Prostate gland (tissue), 2 donors: Measurements from ENCODE around the gene FBXO5.

ENCODE experiments used
- POLR2AphosphoS5 ChIP-seq: sonication (generic); formaldehyde crosslinking; IDR thresholded peaks from one replicate; pipeline ENCODE4 v1.6.1; 2017; ENCODE audit warnings: antibody characterized with exemption
- TF ChIP-seq, protein P1 (sequence below), 4 experiments: fragments of 200-600 bp in 2 of 4; fragments of 450-650 bp in 2 of 4; sonication (generic) in 2 of 4; IDR thresholded peaks; 1 replicate in 3 of 4; 2 replicates in 1 of 4; pipeline ENCODE4 v1.5.1; 2016 to 2019; ENCODE audit warnings: antibody characterized with exemption in 4 of 4, mild to moderate bottlenecking in 2 of 4, moderate library complexity in 2 of 4

DNA sequence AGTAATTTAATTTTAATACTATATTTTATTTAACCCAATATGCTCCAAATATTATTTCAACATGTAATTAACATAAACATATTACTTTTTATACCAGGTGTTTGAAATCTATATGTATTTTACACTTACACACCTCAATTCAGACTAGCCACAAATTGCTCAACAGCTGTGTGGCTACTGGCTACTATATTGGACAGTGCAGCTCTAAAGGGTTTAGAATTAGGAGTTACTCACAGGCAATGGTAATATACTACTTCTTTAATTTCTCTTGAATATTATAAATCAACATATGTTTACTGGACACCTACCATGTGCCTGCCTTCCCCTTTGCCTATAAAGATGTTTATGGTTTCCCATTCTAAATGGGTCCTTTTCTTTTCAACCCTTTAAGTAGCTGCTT lies 17.4 kb upstream of the FBXO5 start:
- TF ChIP-seq, protein P1, sequence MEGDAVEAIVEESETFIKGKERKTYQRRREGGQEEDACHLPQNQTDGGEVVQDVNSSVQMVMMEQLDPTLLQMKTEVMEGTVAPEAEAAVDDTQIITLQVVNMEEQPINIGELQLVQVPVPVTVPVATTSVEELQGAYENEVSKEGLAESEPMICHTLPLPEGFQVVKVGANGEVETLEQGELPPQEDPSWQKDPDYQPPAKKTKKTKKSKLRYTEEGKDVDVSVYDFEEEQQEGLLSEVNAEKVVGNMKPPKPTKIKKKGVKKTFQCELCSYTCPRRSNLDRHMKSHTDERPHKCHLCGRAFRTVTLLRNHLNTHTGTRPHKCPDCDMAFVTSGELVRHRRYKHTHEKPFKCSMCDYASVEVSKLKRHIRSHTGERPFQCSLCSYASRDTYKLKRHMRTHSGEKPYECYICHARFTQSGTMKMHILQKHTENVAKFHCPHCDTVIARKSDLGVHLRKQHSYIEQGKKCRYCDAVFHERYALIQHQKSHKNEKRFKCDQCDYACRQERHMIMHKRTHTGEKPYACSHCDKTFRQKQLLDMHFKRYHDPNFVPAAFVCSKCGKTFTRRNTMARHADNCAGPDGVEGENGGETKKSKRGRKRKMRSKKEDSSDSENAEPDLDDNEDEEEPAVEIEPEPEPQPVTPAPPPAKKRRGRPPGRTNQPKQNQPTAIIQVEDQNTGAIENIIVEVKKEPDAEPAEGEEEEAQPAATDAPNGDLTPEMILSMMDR (IDR thresholded peaks at IDR 0.05): no peak
- no peak for TF ChIP-seq POLR2AphosphoS5
